ENCODE data around the gene TAS2R14.

GRCh38 chr12:10960211-10960610 lies 21.1 kb upstream of the TAS2R14 start:
- TF ChIP-seq TCF7L2 (IDR thresholded peaks at IDR 0.05; ENCODE audit: low read depth, low read length) = no peak
- TF ChIP-seq MTF2 (CRISPR knock-in tag; IDR thresholded peaks at IDR 0.05; ENCODE audit: borderline replicate concordance) = no peak
- no peak for TF ChIP-seq POLR2AphosphoS5 (IDR thresholded peaks at IDR 0.05; ENCODE audit: low read depth, low read length)
- TF ChIP-seq ZIK1 (CRISPR knock-in tag; IDR thresholded peaks at IDR 0.05; ENCODE audit: borderline replicate concordance, low read depth) = no peak
- no peak for TF ChIP-seq MAX (IDR thresholded peaks at IDR 0.05)
- no peak for TF ChIP-seq ZNF121 (CRISPR knock-in tag; IDR thresholded peaks at IDR 0.05)
- no peak for TF ChIP-seq ARNT2 (CRISPR knock-in tag; IDR thresholded peaks at IDR 0.05; ENCODE audit: low read depth)
- TF ChIP-seq MAFK (conservative IDR thresholded peaks at IDR 0.05 in 1 of 2, IDR thresholded peaks at IDR 0.05 in 1 of 2; ENCODE audit: low read length in 2 of 2) = no peak
